K562 (cell line): ENCODE measurements around the gene LAMA2.

ENCODE experiments used
- DACH1 ChIP-seq: fragments of 450-650 bp; IDR thresholded peaks from 2 replicates; pipeline ENCODE4 v1.6.1; 2018; ENCODE audit not compliant: partially characterized antibody
- DIDO1 ChIP-seq: fragments of 450-650 bp; IDR thresholded peaks from 2 replicates; pipeline ENCODE4 v1.6.1; 2016; ENCODE audit warnings: low read depth, missing biosample characterization, missing genetic modification characterization
- GTF2A2 ChIP-seq: IDR thresholded peaks from 2 replicates; pipeline ENCODE4 v1.6.1; 2016; ENCODE audit warnings: mild to moderate bottlenecking, missing genetic modification characterization, missing compliant biosample characterization
- NRF1 ChIP-seq, 2 experiments: fragments of 450-650 bp; IDR thresholded peaks in 1 of 2; conservative IDR thresholded peaks in 1 of 2; 2 replicates each; pipeline ENCODE4 v1.6.1; 2014; ENCODE audit warnings: mild to moderate bottlenecking in 2 of 2
- TF ChIP-seq, protein P1 (sequence below), 3 experiments: IDR thresholded peaks in 2 of 3; conservative IDR thresholded peaks in 1 of 3; 2 replicates each; pipeline ENCODE4 v1.5.1; 2011 to 2012; ENCODE audit warnings: low read length in 3 of 3, mild to moderate bottlenecking in 3 of 3, control low read depth in 2 of 3, improper control_type of control experiment in 1 of 3, inconsistent platforms in 1 of 3, low read depth in 1 of 3, mixed read lengths in 1 of 3, moderate library complexity in 1 of 3; ENCODE audit not compliant: insufficient read depth in 2 of 3
- TF ChIP-seq, protein P2 (sequence below), 3 experiments: fragments of 200-800 bp in 1 of 3; fragments of 250-450 bp in 1 of 3; fragments of 450-650 bp in 1 of 3; sonication (Bioruptor Pico) in 1 of 3; sonication (Bioruptor generic) in 1 of 3; formaldehyde crosslinking in 1 of 3; IDR thresholded peaks; 2 replicates each; pipeline versions ENCODE4 v1.6.1 to v1.8.0; 2016 to 2022; ENCODE audit warnings: mild to moderate bottlenecking in 2 of 3, missing genetic modification characterization in 2 of 3, missing compliant biosample characterization in 1 of 3, moderate library complexity in 1 of 3

DNA sequence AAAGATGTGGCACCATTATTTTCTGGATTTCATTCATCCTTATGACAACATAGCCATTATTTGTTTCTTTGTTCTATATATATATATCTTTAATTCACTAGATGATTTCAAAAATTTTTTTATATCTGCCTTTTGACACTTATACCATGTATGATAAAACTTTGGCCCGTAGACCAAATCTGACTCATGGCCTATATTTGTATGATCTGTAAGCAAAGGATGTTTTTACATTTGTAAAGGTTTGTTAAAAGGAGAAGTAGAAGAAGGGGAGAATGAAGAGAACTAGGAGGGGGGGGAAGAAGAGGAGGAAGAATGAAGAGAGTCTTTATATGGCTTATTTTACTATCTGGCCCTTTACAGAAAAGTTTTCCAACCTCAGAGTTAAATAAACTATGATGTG lies 279.7 kb downstream of the LAMA2 start:
- TF ChIP-seq, protein P1, sequence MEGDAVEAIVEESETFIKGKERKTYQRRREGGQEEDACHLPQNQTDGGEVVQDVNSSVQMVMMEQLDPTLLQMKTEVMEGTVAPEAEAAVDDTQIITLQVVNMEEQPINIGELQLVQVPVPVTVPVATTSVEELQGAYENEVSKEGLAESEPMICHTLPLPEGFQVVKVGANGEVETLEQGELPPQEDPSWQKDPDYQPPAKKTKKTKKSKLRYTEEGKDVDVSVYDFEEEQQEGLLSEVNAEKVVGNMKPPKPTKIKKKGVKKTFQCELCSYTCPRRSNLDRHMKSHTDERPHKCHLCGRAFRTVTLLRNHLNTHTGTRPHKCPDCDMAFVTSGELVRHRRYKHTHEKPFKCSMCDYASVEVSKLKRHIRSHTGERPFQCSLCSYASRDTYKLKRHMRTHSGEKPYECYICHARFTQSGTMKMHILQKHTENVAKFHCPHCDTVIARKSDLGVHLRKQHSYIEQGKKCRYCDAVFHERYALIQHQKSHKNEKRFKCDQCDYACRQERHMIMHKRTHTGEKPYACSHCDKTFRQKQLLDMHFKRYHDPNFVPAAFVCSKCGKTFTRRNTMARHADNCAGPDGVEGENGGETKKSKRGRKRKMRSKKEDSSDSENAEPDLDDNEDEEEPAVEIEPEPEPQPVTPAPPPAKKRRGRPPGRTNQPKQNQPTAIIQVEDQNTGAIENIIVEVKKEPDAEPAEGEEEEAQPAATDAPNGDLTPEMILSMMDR (IDR thresholded peaks at IDR 0.05 in 2 of 3, conservative IDR thresholded peaks at IDR 0.05 in 1 of 3; ENCODE audit: insufficient read depth in 2 of 3, low read depth in 1 of 3, low read length in 3 of 3): no peak
- TF ChIP-seq GTF2A2 (no peak), NRF1 (conservative IDR thresholded peaks at IDR 0.05 in 1 of 2, IDR thresholded peaks at IDR 0.05 in 1 of 2) (no peak), DIDO1 (tag) (no peak), DACH1 (no peak)
- TF ChIP-seq, protein P2, sequence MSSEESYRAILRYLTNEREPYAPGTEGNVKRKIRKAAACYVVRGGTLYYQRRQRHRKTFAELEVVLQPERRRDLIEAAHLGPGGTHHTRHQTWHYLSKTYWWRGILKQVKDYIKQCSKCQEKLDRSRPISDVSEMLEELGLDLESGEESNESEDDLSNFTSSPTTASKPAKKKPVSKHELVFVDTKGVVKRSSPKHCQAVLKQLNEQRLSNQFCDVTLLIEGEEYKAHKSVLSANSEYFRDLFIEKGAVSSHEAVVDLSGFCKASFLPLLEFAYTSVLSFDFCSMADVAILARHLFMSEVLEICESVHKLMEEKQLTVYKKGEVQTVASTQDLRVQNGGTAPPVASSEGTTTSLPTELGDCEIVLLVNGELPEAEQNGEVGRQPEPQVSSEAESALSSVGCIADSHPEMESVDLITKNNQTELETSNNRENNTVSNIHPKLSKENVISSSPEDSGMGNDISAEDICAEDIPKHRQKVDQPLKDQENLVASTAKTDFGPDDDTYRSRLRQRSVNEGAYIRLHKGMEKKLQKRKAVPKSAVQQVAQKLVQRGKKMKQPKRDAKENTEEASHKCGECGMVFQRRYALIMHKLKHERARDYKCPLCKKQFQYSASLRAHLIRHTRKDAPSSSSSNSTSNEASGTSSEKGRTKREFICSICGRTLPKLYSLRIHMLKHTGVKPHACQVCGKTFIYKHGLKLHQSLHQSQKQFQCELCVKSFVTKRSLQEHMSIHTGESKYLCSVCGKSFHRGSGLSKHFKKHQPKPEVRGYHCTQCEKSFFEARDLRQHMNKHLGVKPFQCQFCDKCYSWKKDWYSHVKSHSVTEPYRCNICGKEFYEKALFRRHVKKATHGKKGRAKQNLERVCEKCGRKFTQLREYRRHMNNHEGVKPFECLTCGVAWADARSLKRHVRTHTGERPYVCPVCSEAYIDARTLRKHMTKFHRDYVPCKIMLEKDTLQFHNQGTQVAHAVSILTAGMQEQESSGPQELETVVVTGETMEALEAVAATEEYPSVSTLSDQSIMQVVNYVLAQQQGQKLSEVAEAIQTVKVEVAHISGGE (CRISPR knock-in tag; IDR thresholded peaks at IDR 0.05): no peak
